Adrenal gland (tissue), 12 donors: Measurements from ENCODE around the gene CTPS1. TPM values are rescaled to one million over a fixed set of nuclear protein-coding genes. Genes with fewer than 3 reads are reported as not detected.

ENCODE experiments used
- DNase-seq, 7 donors: peaks; one replicate each; pipeline ENCODE4 v3.0.0-alpha.2; 2019 to 2020
- H3K27ac ChIP-seq, 5 donors: fragments of 200-600 bp; sonication (generic) in 4 of 5; 1 replicate in 3 of 5; 2 replicates in 2 of 5; pipeline versions ENCODE4 v1.5.1 to v1.8.0; 2016 to 2020; ENCODE audit warnings: mild to moderate bottlenecking in 1 of 5
- H3K27me3 ChIP-seq: fragments of 200-600 bp; 2 replicates; pipeline ENCODE4 v1.8.0; 2021
- H3K36me3 ChIP-seq, 2 donors: fragments of 200-600 bp; replicated peaks in 1 of 2; 1 replicate in 1 of 2; 2 replicates in 1 of 2; pipeline versions ENCODE4 v1.5.1 to v1.8.0; 2018 to 2022
- H3K4me1 ChIP-seq, 2 donors: fragments of 200-600 bp; replicated peaks in 1 of 2; 1 replicate in 1 of 2; 2 replicates in 1 of 2; pipeline versions ENCODE4 v1.5.1 to v1.8.0; 2018 to 2021
- H3K4me3 ChIP-seq, 4 donors: fragments of 200-600 bp; sonication (generic) in 3 of 4; one replicate each; pipeline ENCODE4 v1.5.1; 2016 to 2018
- H3K9me3 ChIP-seq, 3 donors: fragments of 200-600 bp; sonication (generic) in 1 of 3; replicated peaks in 1 of 3; 1 replicate in 2 of 3; 2 replicates in 1 of 3; pipeline versions ENCODE4 v1.5.1 to v1.8.0; 2016 to 2021
- POLR2A ChIP-seq, 2 donors: fragments of 450-650 bp; IDR thresholded peaks; one replicate each; pipeline ENCODE4 v1.6.1; 2017; ENCODE audit warnings: antibody characterized with exemption in 2 of 2, mild to moderate bottlenecking in 2 of 2, moderate library complexity in 1 of 2
- WGBS, 4 donors: extraction: QIAGEN DNeasy Blood & Tissue Kit in 2 of 4; methylation state at CpG; one replicate each; pipeline versions ENCODE4 v1.1.5 to v1.1.7; 2013 to 2017; 5-methylcytosine and 5-hydroxymethylcytosine counted together
- intact Hi-C, 2 donors: fragments of 100-400 bp; cut with DNase I; formaldehyde crosslinking; loops; one replicate each; pipeline versions ENCODE4 v1.14.1 to v1.15.0; 2022 to 2023
- polyA plus RNA-seq, 3 donors: library from polyadenylated mRNA; stranded (reverse); fragments of 200-250 nt in 2 of 3; fragments of 350-450 nt in 1 of 3; fragmentation: Illumina TruSeq in 1 of 3; extraction: RNeasy Lipid Tissue Mini Kit (QIAGEN cat#74804) in 1 of 3; gene quantifications; one replicate each; pipeline ENCODE4 v1.2.3, GENCODE V29; 2013 to 2014
- total RNA-seq, 9 donors: library from RNA; depleted of rRNA in 4 of 9; stranded (reverse); fragments of >200 nt in 4 of 9; fragments of 120-200 nt in 1 of 9; fragmentation: NEBNext Ultra II Directional in 1 of 9; extraction: Animal tissue kit (Norgen Biotek cat#: 25700) in 1 of 9; gene quantifications; one replicate each; pipeline versions ENCODE4 v1.1.0 to v1.2.4, GENCODE V29; 2013 to 2023
- TF ChIP-seq, protein P1 (sequence below), 6 experiments: fragments of 450-650 bp in 4 of 6; fragments of 200-600 bp in 2 of 6; sonication (generic) in 1 of 6; IDR thresholded peaks; 1 replicate in 5 of 6; 2 replicates in 1 of 6; pipeline versions ENCODE4 v1.5.1 to v1.8.0; 2016 to 2021; ENCODE audit warnings: antibody characterized with exemption in 6 of 6, mild to moderate bottlenecking in 2 of 6, moderate library complexity in 1 of 6
- donor health status: healthy with polysubstance abuse.
- donor health status: Bipolar disorder and iron deficiency.
- donor health status: DM: yes; HTN: yes; CAD: no.
- donor health status: DM: no; HTN: no; CAD: no.
- donor health status: DM: no; HTN: no; CAD: no.
- donor health status: DM: yes; HTN: yes; CAD: no.

CTPS1 gene
- total and polyA plus RNA-seq, 12 donors, result 12.2 to 49.4 (median 26.1) TPM

DNA sequence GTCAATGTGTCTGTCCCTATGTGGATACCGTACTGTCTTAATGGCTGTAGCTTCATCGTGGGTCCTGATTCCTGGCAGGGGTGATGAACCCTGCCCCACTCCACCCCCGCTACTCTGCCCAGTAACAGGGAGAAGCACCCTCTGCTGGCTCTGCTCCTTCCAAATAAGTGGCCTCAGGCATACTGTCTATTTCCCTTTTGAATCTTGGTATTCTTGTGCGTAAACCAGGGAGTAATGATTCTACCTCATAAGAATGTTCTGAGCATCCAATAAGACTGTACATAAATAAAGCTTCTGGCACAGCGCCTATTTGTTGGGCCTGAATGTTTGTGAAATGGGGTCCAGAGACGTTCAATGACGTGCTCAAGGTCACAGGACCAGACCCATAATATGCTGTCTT, 35.2 kb upstream of the CTPS1 start:
- H3K4me3 ChIP-seq, result no peak overlapping the region
- H3K4me1 ChIP-seq, result peaks cover 11% of the 10 kb centered on the region in 2 donors
- H3K36me3 ChIP-seq, result no peaks in the 10 kb centered on the region
- DNase-seq, result peak in 6 of 7 donors; percentile 35 to 76 (median 55)
- no peaks in the 10 kb centered on the region for H3K9me3 ChIP-seq
- no peaks in the 10 kb centered on the region for H3K27me3 ChIP-seq
- TF ChIP-seq, protein P1, sequence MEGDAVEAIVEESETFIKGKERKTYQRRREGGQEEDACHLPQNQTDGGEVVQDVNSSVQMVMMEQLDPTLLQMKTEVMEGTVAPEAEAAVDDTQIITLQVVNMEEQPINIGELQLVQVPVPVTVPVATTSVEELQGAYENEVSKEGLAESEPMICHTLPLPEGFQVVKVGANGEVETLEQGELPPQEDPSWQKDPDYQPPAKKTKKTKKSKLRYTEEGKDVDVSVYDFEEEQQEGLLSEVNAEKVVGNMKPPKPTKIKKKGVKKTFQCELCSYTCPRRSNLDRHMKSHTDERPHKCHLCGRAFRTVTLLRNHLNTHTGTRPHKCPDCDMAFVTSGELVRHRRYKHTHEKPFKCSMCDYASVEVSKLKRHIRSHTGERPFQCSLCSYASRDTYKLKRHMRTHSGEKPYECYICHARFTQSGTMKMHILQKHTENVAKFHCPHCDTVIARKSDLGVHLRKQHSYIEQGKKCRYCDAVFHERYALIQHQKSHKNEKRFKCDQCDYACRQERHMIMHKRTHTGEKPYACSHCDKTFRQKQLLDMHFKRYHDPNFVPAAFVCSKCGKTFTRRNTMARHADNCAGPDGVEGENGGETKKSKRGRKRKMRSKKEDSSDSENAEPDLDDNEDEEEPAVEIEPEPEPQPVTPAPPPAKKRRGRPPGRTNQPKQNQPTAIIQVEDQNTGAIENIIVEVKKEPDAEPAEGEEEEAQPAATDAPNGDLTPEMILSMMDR (IDR thresholded peaks at IDR 0.05), result no peak
- no peak for TF ChIP-seq POLR2A (IDR thresholded peaks at IDR 0.05)
- intact Hi-C loops, result loop anchor here in 1 of 2 donors (5.0 kb wide), 1 partner anchor 87 kb away; no protein-coding TSS in a partner anchor
- WGBS, 4 donors, result 41 to 47% (median 44%) methylated on average over 7 of the region's 7 CpGs
- peak overlapping the region; percentile 49 to 89 (median 61) for H3K27ac ChIP-seq

DNA sequence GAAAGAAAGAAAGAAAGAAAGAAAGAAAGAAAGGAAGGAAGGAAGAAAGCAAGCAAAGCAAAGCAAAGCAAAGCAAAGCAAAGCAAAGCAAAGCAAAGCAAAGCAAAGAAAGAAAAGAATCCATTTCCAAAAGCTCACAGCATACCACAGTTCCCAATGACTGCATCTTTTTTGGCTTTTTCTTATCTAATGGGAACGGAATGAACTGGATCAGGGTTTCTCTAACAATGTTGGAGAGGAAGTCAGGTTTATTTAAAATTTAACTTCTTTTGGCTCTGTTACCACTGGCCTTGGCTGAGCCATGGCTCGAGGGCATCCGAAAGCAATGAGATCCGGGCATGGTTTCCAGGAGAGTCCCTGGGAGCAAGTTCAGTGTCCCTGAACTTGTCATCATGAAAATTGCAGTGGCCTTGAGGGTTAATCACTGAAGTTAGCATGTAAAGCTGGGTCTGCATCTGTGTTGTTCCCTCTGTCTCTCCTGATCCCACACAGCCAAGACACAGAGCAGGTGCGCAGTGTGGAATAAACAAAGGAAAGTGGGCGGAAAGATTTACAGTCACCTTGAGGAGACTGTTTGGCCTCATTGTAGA, 34.6 kb upstream of the CTPS1 start:
- H3K4me3 ChIP-seq, result no peak overlapping the region
- no peaks in the 10 kb centered on the region for H3K36me3 ChIP-seq
- intact Hi-C loops, result loop anchor here in 1 of 2 donors (5.0 kb wide), 1 partner anchor 88 kb away; no protein-coding TSS in a partner anchor
- H3K9me3 ChIP-seq, result no peaks in the 10 kb centered on the region
- H3K4me1 ChIP-seq, result peaks cover 11% of the 10 kb centered on the region in 2 donors
- no peaks in the 10 kb centered on the region for H3K27me3 ChIP-seq
- DNase-seq, result peak in 6 of 7 donors; percentile 50 to 76 (median 66)
- H3K27ac ChIP-seq, result peak overlapping the region; percentile 49 to 89 (median 61)
- 23 to 39% (median 29%) methylated on average over 6 of the region's 6 CpGs for WGBS, 4 donors
- TF ChIP-seq, protein P1 (IDR thresholded peaks at IDR 0.05), result no peak
- TF ChIP-seq POLR2A (IDR thresholded peaks at IDR 0.05), result no peak

GRCh38 chr1:40945491-40945973, 34.0 kb upstream of the CTPS1 start:
- Histone ChIP-seq H3K27me3 (no peaks in the 10 kb centered on the region), H3K9me3 (no peaks in the 10 kb centered on the region), H3K4me1 (peaks cover 11% of the 10 kb centered on the region in 2 donors), H3K4me3 (no peak overlapping the region), H3K27ac (peak overlapping the region in 4 of 5 donors; percentile 49 to 89 (median 68)), H3K36me3 (no peaks in the 10 kb centered on the region)
- intact Hi-C loops, result no loop called here
- TF ChIP-seq POLR2A (IDR thresholded peaks at IDR 0.05), result no peak
- TF ChIP-seq, protein P1 (IDR thresholded peaks at IDR 0.05), result no peak
- WGBS, 4 donors, result 53 to 62% (median 56%) methylated on average over 2 of the region's 2 CpGs
- DNase-seq, result no peak

DNA sequence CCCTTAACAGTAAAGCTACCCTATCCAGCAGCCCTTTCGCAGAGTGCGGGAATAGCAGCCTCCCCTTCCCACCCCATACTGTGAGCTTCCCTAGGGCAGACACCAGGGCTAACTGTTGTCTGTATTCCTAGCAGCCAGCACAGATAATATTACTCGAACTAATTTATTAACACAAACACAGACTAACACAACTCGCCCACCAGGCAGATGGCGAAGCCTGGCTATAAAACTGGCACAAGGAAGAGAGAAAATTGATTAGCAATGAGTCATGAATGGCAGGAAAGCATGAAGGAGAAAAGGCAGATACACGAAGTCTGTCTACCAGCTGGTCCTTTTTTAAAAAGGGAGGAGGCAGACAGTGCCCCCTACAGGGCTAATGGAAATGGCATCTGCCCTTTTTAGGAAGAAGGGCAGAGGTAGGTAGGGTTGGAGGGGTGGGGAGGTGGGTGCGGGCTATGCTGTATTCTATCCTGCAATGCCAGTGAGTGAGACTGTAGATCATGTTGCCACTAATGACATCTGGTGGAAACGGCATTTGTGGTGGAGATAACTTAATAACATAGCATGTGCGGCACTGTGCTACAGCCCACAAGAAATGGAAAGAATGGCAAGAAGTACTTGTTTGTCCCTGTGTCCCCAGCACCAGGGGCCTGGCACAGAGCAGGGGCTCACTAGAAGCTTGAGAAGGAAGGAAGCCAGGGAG, 30.6 kb upstream of the CTPS1 start:
- Histone ChIP-seq H3K9me3 (no peaks in the 10 kb centered on the region), H3K4me3 (no peak overlapping the region), H3K27me3 (no peaks in the 10 kb centered on the region), H3K36me3 (no peaks in the 10 kb centered on the region), H3K4me1 (peaks cover 10 to 11% of the 10 kb centered on the region in 2 donors), H3K27ac (no peak overlapping the region)
- intact Hi-C loops, result no loop called here
- TF ChIP-seq POLR2A (IDR thresholded peaks at IDR 0.05), result no peak
- TF ChIP-seq, protein P1 (IDR thresholded peaks at IDR 0.05), result peak; percentile 49 to 76 (median 64)
- 44 to 51% (median 45%) methylated on average over 9 of the region's 9 CpGs for WGBS, 4 donors
- DNase-seq, result peak; percentile 43 to 89 (median 68)
